SK-N-SH (cell line): ENCODE data around the gene MEI4. TPM values are rescaled to one million over a fixed set of nuclear protein-coding genes. Genes with fewer than 3 reads are reported as not detected.

Experiments
- CTCF ChIA-PET: fragments of 300-600, 350-600 bp; formaldehyde crosslinking; extraction: SDS; loops from one replicate; lab custom pipeline; 2021; lab: Yijun Ruan, JAX
- POLR2A ChIA-PET: fragments of 350-600 bp; sonication (Branson Sonifier 250); formaldehyde crosslinking; extraction: SDS; loops from one replicate; lab custom pipeline; 2020; ENCODE audit warnings: antibody characterized with exemption, inconsistent platforms; lab: Yijun Ruan, JAX
- DNase-seq: peaks from one replicate; pipeline ENCODE4 v3.0.0; 2012
- H2AFZ ChIP-seq: fragments of 200-600 bp; sonication (generic); 2 replicates; pipeline ENCODE4 v1.8.1; 2016; ENCODE audit warnings: antibody characterized with exemption, mild to moderate bottlenecking, low read depth
- H3F3A ChIP-seq: fragments of 200-600 bp; sonication (generic); replicated peaks from 2 replicates; pipeline ENCODE3; 2016; ENCODE audit warnings: antibody characterized with exemption, mild to moderate bottlenecking; ENCODE audit not compliant: insufficient read depth
- H3K27ac ChIP-seq, 2 experiments: fragments of 200-500 bp in 1 of 2; fragments of 200-600 bp in 1 of 2; sonication (Bioruptor generic) in 1 of 2; sonication (generic), shearing (Covaris generic) in 1 of 2; 2 replicates each; pipeline versions ENCODE4 v1.5.1 to v1.6.1; 2014 to 2016; ENCODE audit warnings: low read depth in 2 of 2, inconsistent platforms in 1 of 2, low read length in 1 of 2, mild to moderate bottlenecking in 1 of 2, mixed read lengths in 1 of 2
- H3K27me3 ChIP-seq: fragments of 200-600 bp; sonication (generic), shearing (Covaris generic); 2 replicates; pipeline ENCODE4 v1.6.1; 2016; ENCODE audit warnings: mixed run types; ENCODE audit not compliant: insufficient read depth
- H3K36me3 ChIP-seq, 2 experiments: fragments of 200-500 bp in 1 of 2; fragments of 200-600 bp in 1 of 2; sonication (Bioruptor generic) in 1 of 2; sonication (generic) in 1 of 2; replicated peaks in 1 of 2; 2 replicates each; pipeline versions ENCODE3 to v1.5.1; 2014 to 2016; ENCODE audit warnings: low read length in 1 of 2, mild to moderate bottlenecking in 1 of 2; ENCODE audit not compliant: insufficient read depth in 2 of 2, control insufficient read depth in 1 of 2
- H3K4me1 ChIP-seq, 2 experiments: fragments of 200-500 bp in 1 of 2; fragments of 200-600 bp in 1 of 2; sonication (Bioruptor generic) in 1 of 2; sonication (generic), shearing (Covaris generic) in 1 of 2; 2 replicates each; pipeline versions ENCODE4 v1.5.1 to v1.6.1; 2014 to 2016; ENCODE audit warnings: low read depth in 1 of 2, low read length in 1 of 2, mixed run types in 1 of 2; ENCODE audit not compliant: insufficient read depth in 2 of 2, control insufficient read depth in 1 of 2
- H3K4me2 ChIP-seq: fragments of 200-600 bp; sonication (generic), shearing (Covaris generic); 2 replicates; pipeline ENCODE4 v1.6.1; 2017; ENCODE audit warnings: mixed run types
- H3K4me3 ChIP-seq, 2 experiments: fragments of 200-500 bp in 1 of 2; fragments of 200-600 bp in 1 of 2; sonication (Bioruptor generic) in 1 of 2; sonication (generic), shearing (Covaris generic) in 1 of 2; 2 replicates each; pipeline versions ENCODE4 v1.5.1 to v1.8.1; 2014 to 2016; ENCODE audit warnings: low read depth in 2 of 2, inconsistent platforms in 1 of 2, low read length in 1 of 2, mild to moderate bottlenecking in 1 of 2, mixed read lengths in 1 of 2, moderate library complexity in 1 of 2
- H3K79me2 ChIP-seq: fragments of 200-600 bp; sonication (generic); 2 replicates; pipeline ENCODE4 v1.8.1; 2017; ENCODE audit warnings: mild to moderate bottlenecking; ENCODE audit not compliant: insufficient read depth
- H3K9ac ChIP-seq: fragments of 200-600 bp; sonication (generic); 2 replicates; pipeline ENCODE4 v1.6.1; 2017; ENCODE audit warnings: mixed run types
- H3K9me2 ChIP-seq: fragments of 200-600 bp; sonication (generic); 2 replicates; pipeline ENCODE4 v1.6.1; 2017; ENCODE audit warnings: mixed run types
- H3K9me3 ChIP-seq: fragments of 200-600 bp; sonication (generic); 2 replicates; pipeline ENCODE4 v1.6.1; 2017; ENCODE audit warnings: mixed run types, mild to moderate bottlenecking, moderate library complexity
- H4K20me1 ChIP-seq: fragments of 200-600 bp; sonication (generic); 2 replicates; pipeline ENCODE4 v1.6.1; 2017; ENCODE audit warnings: mild to moderate bottlenecking, mixed run types; ENCODE audit not compliant: insufficient read depth
- ELF1 ChIP-seq: IDR thresholded peaks from 2 replicates; pipeline ENCODE4 v1.4.0; 2012
- EP300 ChIP-seq, 2 experiments: IDR thresholded peaks; 2 replicates each; pipeline versions ENCODE4 v1.4.0 to v1.6.1; 2012; ENCODE audit warnings: borderline replicate concordance in 1 of 2, low read depth in 1 of 2, low read length in 1 of 2
- EZH2phosphoT487 ChIP-seq: fragments of 200-600 bp; sonication (generic); IDR thresholded peaks from 2 replicates; pipeline ENCODE4 v1.6.1; 2017; ENCODE audit warnings: low read depth, mixed run types, mild to moderate bottlenecking, antibody characterized with exemption, moderate library complexity, borderline replicate concordance
- FOSL2 ChIP-seq: IDR thresholded peaks from 2 replicates; pipeline ENCODE4 v1.4.0; 2012; ENCODE audit warnings: low read depth, mild to moderate bottlenecking, moderate library complexity, borderline replicate concordance
- FOXM1 ChIP-seq: IDR thresholded peaks from 2 replicates; pipeline ENCODE4 v1.4.0; 2012; ENCODE audit warnings: low read depth, mild to moderate bottlenecking
- GABPA ChIP-seq: IDR thresholded peaks from 2 replicates; pipeline ENCODE4 v1.4.0; 2012; ENCODE audit warnings: low read depth, mild to moderate bottlenecking
- JUND ChIP-seq: IDR thresholded peaks from 2 replicates; pipeline ENCODE4 v1.4.0; 2012
- MEF2A ChIP-seq: IDR thresholded peaks from 2 replicates; pipeline ENCODE4 v1.4.0; 2012; ENCODE audit warnings: low read depth, borderline replicate concordance
- MXI1 ChIP-seq: IDR thresholded peaks from 2 replicates; pipeline ENCODE4 v1.6.1; 2012; ENCODE audit warnings: mild to moderate bottlenecking, low read depth, low read length, improper control_type of control experiment
- NRF1 ChIP-seq: IDR thresholded peaks from 2 replicates; pipeline ENCODE4 v1.6.1; 2012; ENCODE audit warnings: low read depth, mild to moderate bottlenecking, low read length
- POLR2AphosphoS5 ChIP-seq: IDR thresholded peaks from 2 replicates; pipeline ENCODE4 v1.6.1; 2012; ENCODE audit warnings: low read depth, low read length
- RAD21 ChIP-seq: IDR thresholded peaks from 2 replicates; pipeline ENCODE4 v1.6.1; 2012; ENCODE audit warnings: mild to moderate bottlenecking, low read length
- RCOR1 ChIP-seq: fragments of 150-350 bp; IDR thresholded peaks from 2 replicates; pipeline ENCODE4 v1.6.1; 2017; ENCODE audit warnings: antibody characterized with exemption, low read length
- SMC3 ChIP-seq: IDR thresholded peaks from 2 replicates; pipeline ENCODE4 v1.6.1; 2012; ENCODE audit warnings: low read depth, low read length, improper control_type of control experiment
- YY1 ChIP-seq: IDR thresholded peaks from 2 replicates; pipeline ENCODE4 v1.4.0; 2012; ENCODE audit warnings: low read depth, mild to moderate bottlenecking
- WGBS: methylation state at CpG from one replicate; pipeline ENCODE4 v1.1.6; 2017; ENCODE audit warnings: low lambda C conversion rate; 5-methylcytosine and 5-hydroxymethylcytosine counted together
- polyA plus RNA-seq, 3 experiments: library from polyadenylated mRNA; depleted of rRNA; stranded (reverse); fragments of >200 nt; gene quantifications; 2 replicates each; pipeline ENCODE4 v1.2.3, GENCODE V29; 2012
- TF ChIP-seq, protein P1 (sequence below): fragments of 150-350 bp; IDR thresholded peaks from 2 replicates; pipeline ENCODE4 v1.6.1; 2016; ENCODE audit warnings: mild to moderate bottlenecking, low read depth, low read length
- TF ChIP-seq, protein P2 (sequence below): IDR thresholded peaks from 2 replicates; pipeline ENCODE4 v1.4.0; 2012; ENCODE audit warnings: low read depth, borderline replicate concordance
- TF ChIP-seq, protein P3 (sequence below): fragments of 200-600 bp; sonication (generic); IDR thresholded peaks from 2 replicates; pipeline ENCODE4 v1.6.1; 2017; ENCODE audit warnings: antibody characterized with exemption, mild to moderate bottlenecking, moderate library complexity
- TF ChIP-seq, protein P4 (sequence below): fragments of 150-350 bp; IDR thresholded peaks from 2 replicates; pipeline ENCODE4 v1.6.1; 2017; ENCODE audit warnings: antibody characterized with exemption, low read length, low read depth, borderline replicate concordance
- TF ChIP-seq, protein P5 (sequence below): IDR thresholded peaks from 2 replicates; pipeline ENCODE4; 2012
- TF ChIP-seq, protein P6 (sequence below): IDR thresholded peaks from 2 replicates; pipeline ENCODE4 v1.4.0; 2012; ENCODE audit warnings: low read depth

The MEI4 gene
- polyA plus RNA-seq, 1 of the 3 experiments (the other 2 are of a cell fraction): not detected

DNA sequence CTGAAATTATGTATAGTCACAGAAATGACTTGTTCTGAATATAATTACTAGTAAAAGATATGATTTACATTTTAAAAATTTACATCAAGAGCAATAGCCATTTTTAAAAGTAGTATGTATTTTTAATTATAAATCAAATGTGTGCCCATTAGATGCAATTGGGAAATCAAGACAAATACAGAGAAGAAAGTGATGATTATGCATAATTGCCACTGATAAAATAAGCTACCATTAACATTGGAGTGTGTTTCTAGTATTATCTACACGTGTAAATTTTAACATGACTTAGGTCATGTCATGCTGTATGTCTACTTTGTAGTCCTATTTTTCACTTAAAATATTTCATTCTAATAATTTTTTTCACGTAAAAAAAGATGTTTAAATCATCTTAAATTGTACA is 22.8 kb upstream of the MEI4 start (continued):
- TF ChIP-seq JUND: no peak
- no peak for TF ChIP-seq POLR2AphosphoS5
- no peak for TF ChIP-seq NRF1

DNA sequence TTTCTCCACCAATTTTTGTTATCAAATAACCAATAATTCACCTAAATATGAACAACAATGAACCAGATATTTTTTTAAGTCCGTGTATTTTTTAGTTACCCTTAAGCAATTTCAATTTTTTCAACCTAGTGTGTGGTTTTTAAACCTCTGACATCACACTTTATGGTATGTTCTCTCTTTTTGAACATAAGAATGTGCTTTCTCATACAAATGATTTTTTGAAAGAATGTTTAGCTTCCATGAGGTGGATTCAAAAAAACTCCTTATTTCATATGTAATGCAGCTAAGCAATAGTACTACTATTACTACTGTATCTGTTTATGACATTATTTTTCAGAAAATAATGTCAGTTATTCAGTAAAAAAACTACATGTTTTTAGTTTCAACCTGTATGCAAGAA is 19.4 kb upstream of the MEI4 start:
- TF ChIP-seq GABPA (no peak), NRF1 (no peak), YY1 (no peak), EZH2phosphoT487 (no peak), ELF1 (no peak), MEF2A (no peak), FOSL2 (no peak), FOXM1 (no peak), MXI1 (no peak), RAD21 (no peak), SMC3 (no peak), EP300 (IDR thresholded peaks at IDR 0.05; ENCODE audit: borderline replicate concordance in 1 of 2, low read depth in 1 of 2, low read length in 1 of 2) (no peak), RCOR1 (no peak)
- TF ChIP-seq, protein P1, sequence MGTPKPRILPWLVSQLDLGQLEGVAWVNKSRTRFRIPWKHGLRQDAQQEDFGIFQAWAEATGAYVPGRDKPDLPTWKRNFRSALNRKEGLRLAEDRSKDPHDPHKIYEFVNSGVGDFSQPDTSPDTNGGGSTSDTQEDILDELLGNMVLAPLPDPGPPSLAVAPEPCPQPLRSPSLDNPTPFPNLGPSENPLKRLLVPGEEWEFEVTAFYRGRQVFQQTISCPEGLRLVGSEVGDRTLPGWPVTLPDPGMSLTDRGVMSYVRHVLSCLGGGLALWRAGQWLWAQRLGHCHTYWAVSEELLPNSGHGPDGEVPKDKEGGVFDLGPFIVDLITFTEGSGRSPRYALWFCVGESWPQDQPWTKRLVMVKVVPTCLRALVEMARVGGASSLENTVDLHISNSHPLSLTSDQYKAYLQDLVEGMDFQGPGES: no peak
- TF ChIP-seq, protein P2, sequence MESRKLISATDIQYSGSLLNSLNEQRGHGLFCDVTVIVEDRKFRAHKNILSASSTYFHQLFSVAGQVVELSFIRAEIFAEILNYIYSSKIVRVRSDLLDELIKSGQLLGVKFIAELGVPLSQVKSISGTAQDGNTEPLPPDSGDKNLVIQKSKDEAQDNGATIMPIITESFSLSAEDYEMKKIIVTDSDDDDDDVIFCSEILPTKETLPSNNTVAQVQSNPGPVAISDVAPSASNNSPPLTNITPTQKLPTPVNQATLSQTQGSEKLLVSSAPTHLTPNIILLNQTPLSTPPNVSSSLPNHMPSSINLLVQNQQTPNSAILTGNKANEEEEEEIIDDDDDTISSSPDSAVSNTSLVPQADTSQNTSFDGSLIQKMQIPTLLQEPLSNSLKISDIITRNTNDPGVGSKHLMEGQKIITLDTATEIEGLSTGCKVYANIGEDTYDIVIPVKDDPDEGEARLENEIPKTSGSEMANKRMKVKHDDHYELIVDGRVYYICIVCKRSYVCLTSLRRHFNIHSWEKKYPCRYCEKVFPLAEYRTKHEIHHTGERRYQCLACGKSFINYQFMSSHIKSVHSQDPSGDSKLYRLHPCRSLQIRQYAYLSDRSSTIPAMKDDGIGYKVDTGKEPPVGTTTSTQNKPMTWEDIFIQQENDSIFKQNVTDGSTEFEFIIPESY: no peak
- TF ChIP-seq, protein P3, sequence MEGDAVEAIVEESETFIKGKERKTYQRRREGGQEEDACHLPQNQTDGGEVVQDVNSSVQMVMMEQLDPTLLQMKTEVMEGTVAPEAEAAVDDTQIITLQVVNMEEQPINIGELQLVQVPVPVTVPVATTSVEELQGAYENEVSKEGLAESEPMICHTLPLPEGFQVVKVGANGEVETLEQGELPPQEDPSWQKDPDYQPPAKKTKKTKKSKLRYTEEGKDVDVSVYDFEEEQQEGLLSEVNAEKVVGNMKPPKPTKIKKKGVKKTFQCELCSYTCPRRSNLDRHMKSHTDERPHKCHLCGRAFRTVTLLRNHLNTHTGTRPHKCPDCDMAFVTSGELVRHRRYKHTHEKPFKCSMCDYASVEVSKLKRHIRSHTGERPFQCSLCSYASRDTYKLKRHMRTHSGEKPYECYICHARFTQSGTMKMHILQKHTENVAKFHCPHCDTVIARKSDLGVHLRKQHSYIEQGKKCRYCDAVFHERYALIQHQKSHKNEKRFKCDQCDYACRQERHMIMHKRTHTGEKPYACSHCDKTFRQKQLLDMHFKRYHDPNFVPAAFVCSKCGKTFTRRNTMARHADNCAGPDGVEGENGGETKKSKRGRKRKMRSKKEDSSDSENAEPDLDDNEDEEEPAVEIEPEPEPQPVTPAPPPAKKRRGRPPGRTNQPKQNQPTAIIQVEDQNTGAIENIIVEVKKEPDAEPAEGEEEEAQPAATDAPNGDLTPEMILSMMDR: no peak
- TF ChIP-seq, protein P4, sequence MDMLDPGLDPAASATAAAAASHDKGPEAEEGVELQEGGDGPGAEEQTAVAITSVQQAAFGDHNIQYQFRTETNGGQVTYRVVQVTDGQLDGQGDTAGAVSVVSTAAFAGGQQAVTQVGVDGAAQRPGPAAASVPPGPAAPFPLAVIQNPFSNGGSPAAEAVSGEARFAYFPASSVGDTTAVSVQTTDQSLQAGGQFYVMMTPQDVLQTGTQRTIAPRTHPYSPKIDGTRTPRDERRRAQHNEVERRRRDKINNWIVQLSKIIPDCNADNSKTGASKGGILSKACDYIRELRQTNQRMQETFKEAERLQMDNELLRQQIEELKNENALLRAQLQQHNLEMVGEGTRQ: no peak
- TF ChIP-seq, protein P5, sequence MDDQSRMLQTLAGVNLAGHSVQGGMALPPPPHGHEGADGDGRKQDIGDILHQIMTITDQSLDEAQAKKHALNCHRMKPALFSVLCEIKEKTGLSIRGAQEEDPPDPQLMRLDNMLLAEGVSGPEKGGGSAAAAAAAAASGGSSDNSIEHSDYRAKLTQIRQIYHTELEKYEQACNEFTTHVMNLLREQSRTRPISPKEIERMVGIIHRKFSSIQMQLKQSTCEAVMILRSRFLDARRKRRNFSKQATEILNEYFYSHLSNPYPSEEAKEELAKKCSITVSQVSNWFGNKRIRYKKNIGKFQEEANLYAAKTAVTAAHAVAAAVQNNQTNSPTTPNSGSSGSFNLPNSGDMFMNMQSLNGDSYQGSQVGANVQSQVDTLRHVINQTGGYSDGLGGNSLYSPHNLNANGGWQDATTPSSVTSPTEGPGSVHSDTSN: no peak
- TF ChIP-seq, protein P6, sequence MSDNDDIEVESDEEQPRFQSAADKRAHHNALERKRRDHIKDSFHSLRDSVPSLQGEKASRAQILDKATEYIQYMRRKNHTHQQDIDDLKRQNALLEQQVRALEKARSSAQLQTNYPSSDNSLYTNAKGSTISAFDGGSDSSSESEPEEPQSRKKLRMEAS: no peak
- H3K9ac ChIP-seq: no peak overlapping the region
- POLR2A ChIA-PET: no interaction called here
- H3K4me3 ChIP-seq: no peak overlapping the region
- no peak overlapping the region for H2AFZ ChIP-seq
- no peak overlapping the region for H3K4me2 ChIP-seq
- no peaks in the 10 kb centered on the region for H3F3A ChIP-seq
- 2% methylated on average over 1 of the region's 1 CpG for WGBS
- no peaks in the 10 kb centered on the region for H3K36me3 ChIP-seq
- no peaks in the 10 kb centered on the region for H3K4me1 ChIP-seq
- DNase-seq: no peak
- H3K27me3 ChIP-seq: no peaks in the 10 kb centered on the region; the same call in 1 of the 2 replicates
- H4K20me1 ChIP-seq: no peaks in the 10 kb centered on the region
- no peaks in the 10 kb centered on the region for H3K79me2 ChIP-seq
- no peaks in the 10 kb centered on the region for H3K9me2 ChIP-seq
- CTCF ChIA-PET: interaction anchor here (2.0 kb wide), 1 partner anchor 14 kb away, joined by 7 read pairs; no protein-coding TSS in a partner anchor
- H3K27ac ChIP-seq: no peak overlapping the region
- no peaks in the 10 kb centered on the region for H3K9me3 ChIP-seq
